Sigmoid colon (tissue), 4 donors: ENCODE measurements around the gene RBM10.

Experiments used
- CTCF ChIP-seq, 4 experiments: fragments of 450-650 bp in 3 of 4; fragments of 200-600 bp in 1 of 4; IDR thresholded peaks; one replicate each; pipeline ENCODE4 v1.5.1; 2016 to 2019; ENCODE audit warnings: antibody characterized with exemption in 4 of 4, mild to moderate bottlenecking in 3 of 4, moderate library complexity in 2 of 4
- POLR2AphosphoS5 ChIP-seq, 4 donors: sonication (generic); formaldehyde crosslinking; IDR thresholded peaks; one replicate each; pipeline ENCODE4 v1.6.1; 2017; ENCODE audit warnings: antibody characterized with exemption in 4 of 4

DNA sequence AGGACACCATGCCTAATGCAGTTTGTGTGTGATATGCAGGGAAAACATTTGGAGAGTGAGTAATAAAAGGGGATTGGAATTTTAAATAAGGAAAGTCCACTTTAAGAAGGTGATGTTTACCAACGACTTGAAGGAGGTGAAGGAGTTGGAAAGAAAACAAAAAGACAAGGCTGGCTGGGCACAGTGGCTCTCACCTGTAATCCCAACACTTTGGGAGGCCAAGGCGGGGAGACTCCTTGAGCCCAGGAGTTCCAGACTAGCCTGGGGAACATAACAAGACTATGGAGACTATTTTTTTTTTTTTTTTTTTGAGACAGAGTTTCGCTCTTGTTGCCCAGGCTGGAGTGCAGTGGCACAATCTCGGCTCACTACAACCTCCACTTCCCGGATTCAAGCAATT, 11.5 kb upstream of the RBM10 start:
- TF ChIP-seq CTCF (IDR thresholded peaks at IDR 0.05) (no peak), POLR2AphosphoS5 (IDR thresholded peaks at IDR 0.05) (no peak)
